HG03442 (cell line): ENCODE results near the gene LMAN2.
"Not testable (repeated sequence)": the region's sequence is repeated elsewhere in the genome, so short reads cannot be mapped to it uniquely, and the experiment has no call there.

Experiments
- ATAC-seq: cut with Tn5 transposase; IDR thresholded peaks from one replicate; pipeline ENCODE4 v1.9.1; 2021; ENCODE audit warnings: mild to moderate bottlenecking, moderate library complexity; ENCODE audit not compliant: unreplicated experiment

LMAN2 gene

GRCh38 chr5:177349762-177350161 is 1.7 kb downstream of the LMAN2 start:
- ATAC-seq = no peak

- ATAC-seq = no peak
Measured at GRCh38 chr5:177349362-177349647, 2.2 kb downstream of the LMAN2 start.

- ATAC-seq = no peak
Measured at GRCh38 chr5:177347699-177348098, 3.8 kb downstream of the LMAN2 start.

GRCh38 chr5:177346820-177347219 is 4.6 kb downstream of the LMAN2 start:
- no peak for ATAC-seq

GRCh38 chr5:177344891-177345290 is 6.6 kb downstream of the LMAN2 start:
- ATAC-seq = no peak

GRCh38 chr5:177343777-177344176 is 7.7 kb downstream of the LMAN2 start:
- ATAC-seq = no peak

- ATAC-seq = not testable (repeated sequence)
Measured at GRCh38 chr5:177343000-177343399, 8.5 kb downstream of the LMAN2 start.

- no peak for ATAC-seq
Measured at GRCh38 chr5:177339107-177339638, 12.3 kb downstream of the LMAN2 start.

- ATAC-seq = no peak
Measured at GRCh38 chr5:177338251-177339106, 13.0 kb downstream of the LMAN2 start.

- ATAC-seq = no peak
Measured at GRCh38 chr5:177336603-177337494, 14.6 kb downstream of the LMAN2 start.

- ATAC-seq = no peak
Measured at GRCh38 chr5:177336112-177336511, 15.4 kb downstream of the LMAN2 start.

GRCh38 chr5:177335701-177336065 is 15.8 kb downstream of the LMAN2 start:
- no peak for ATAC-seq

GRCh38 chr5:177334781-177335700 is 16.4 kb downstream of the LMAN2 start:
- no peak for ATAC-seq

GRCh38 chr5:177334155-177334551 is 17.3 kb downstream of the LMAN2 start:
- no peak for ATAC-seq

- no peak for ATAC-seq
Measured at GRCh38 chr5:177333420-177334154, 17.9 kb downstream of the LMAN2 start.

GRCh38 chr5:177332896-177333260 is 18.6 kb downstream of the LMAN2 start:
- no peak for ATAC-seq

GRCh38 chr5:177332031-177332895 is 19.2 kb downstream of the LMAN2 start:
- no peak for ATAC-seq

- ATAC-seq = no peak
Measured at GRCh38 chr5:177330991-177331842, 20.3 kb downstream of the LMAN2 start.
